GM19023 (cell line): ENCODE measurements around the gene TAF1D.

Experiments used
- ATAC-seq: cut with Tn5 transposase; IDR thresholded peaks from one replicate; pipeline ENCODE4 v1.9.1; 2021; ENCODE audit warnings: mild to moderate bottlenecking, moderate library complexity; ENCODE audit not compliant: unreplicated experiment

The TAF1D gene

GRCh38 chr11:93727985-93728791, 13.1 kb downstream of the TAF1D start:
- ATAC-seq: no peak

- no peak for ATAC-seq
Observed at GRCh38 chr11:93724089-93724488, 17.2 kb downstream of the TAF1D start.

GRCh38 chr11:93720522-93720921, 20.8 kb downstream of the TAF1D start:
- ATAC-seq: no peak

DNA sequence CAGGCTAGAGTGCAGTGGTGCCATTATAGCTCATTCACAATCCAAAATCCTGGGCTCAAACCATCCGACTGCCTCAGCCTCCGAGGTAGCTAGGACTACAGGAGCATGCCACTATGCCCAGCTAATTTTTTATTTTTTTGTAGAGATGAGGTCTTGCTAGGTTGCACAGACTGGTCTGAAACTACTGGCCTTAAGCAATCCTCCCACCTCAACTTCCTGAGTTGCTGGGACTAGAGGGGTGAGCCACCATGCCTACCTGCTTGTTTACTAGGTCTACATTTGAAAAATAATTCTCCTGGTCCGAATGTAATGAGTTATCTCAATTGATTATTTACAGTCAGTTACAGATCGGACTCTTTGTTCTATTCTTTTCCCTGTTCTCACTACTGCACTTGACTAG, 22.0 kb downstream of the TAF1D start:
- no peak for ATAC-seq

DNA sequence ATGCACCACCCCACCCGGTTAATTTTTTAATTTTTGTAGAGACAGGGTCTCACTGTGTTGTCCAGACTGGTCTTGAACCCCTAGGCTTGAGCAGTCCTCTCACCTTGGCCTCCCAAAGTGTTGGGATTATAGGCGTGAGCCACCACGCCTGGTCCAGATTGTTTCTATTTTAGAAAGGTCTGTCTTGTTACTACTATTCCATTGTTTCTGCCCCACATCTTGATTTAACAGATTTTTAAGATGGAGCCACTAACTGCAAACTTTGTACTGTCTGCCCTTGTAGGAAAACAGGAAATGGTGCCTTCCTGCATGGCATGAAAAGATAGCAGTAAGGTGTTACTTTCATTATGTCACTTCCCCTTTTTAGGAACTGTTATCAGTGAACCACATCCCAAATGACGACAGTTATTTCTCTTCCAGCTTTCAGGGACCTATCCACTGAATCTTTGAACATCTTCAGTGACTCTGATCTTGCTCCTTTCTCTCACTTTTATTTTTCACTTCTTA, 23.2 kb downstream of the TAF1D start:
- ATAC-seq: peak; percentile 72

GRCh38 chr11:93717501-93717900, 23.8 kb downstream of the TAF1D start:
- ATAC-seq: no peak

DNA sequence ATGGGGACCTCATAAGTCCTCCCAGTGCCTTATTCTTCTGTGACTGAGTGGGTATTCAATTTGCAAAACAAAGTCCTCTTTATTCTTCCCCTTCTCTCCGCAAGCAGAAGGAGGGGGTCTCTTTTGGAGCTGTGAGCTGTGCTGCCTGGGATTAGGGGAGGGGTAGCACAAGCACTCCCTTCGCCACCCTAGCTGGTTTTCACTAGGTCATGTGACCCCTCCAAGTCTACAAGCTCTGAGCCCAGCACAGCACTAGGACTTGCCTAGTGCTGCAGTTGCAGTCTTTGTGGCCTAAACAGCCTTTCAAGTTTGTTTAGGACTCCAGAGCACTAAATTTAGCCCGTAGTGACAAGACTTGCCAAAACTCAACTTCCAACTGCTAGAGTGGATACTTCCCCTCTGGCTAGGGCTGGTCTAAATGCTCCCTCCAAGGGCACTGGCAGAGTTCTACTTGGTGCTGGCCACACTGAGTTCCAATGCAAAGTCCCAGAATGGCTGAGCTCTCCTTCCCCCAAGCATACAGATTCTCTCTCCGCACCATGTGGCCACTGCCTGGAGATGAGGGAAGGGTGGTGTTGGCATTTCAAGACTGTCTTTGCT, 25.4 kb downstream of the TAF1D start:
- ATAC-seq: no peak

GRCh38 chr11:93712678-93713077, 28.6 kb downstream of the TAF1D start:
- no peak for ATAC-seq

- no peak for ATAC-seq
Observed at GRCh38 chr11:93710239-93710638, 31.1 kb downstream of the TAF1D start.

DNA sequence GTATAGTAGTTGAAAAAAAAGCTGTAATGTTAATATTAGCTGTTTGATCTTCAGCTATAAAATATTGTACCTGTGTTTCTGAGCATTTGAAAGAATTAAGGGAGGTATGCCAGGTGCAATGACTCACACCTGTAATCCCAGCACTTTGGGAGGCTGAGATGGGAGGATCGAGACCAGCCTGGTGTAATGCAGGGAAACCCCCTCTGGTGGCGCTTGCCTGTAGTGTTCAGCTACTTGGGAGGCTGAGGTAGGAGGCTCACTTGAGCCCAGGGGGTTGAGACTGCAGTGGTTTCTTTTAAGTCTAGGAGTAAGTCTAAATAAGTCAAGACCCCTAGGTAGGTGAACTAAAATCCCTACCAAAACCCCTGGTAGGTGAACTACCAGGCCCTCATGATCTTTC, 37.1 kb downstream of the TAF1D start:
- ATAC-seq: no peak

GRCh38 chr11:93700830-93701229, 40.5 kb downstream of the TAF1D start:
- no peak for ATAC-seq

GRCh38 chr11:93697611-93698010, 43.7 kb downstream of the TAF1D start:
- ATAC-seq: no peak

DNA sequence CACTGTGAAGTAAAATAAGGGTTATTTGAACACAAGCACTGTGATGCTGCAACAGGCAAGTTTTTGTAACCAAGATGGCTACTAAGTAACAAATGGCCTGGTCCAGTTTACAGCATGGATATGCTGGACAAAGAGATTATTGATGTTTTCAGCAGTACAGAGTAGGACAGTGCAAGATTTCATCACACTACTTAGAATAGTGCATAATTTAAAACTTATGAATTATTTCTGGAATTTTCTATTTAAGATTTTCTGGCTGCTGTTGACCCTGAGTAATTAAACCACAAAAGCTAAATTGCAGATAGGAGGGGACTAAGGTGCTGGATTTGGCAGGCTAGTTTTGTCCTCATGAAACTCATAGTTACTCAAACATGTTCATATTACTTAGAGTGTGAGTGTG, 46.7 kb downstream of the TAF1D start:
- ATAC-seq: no peak

DNA sequence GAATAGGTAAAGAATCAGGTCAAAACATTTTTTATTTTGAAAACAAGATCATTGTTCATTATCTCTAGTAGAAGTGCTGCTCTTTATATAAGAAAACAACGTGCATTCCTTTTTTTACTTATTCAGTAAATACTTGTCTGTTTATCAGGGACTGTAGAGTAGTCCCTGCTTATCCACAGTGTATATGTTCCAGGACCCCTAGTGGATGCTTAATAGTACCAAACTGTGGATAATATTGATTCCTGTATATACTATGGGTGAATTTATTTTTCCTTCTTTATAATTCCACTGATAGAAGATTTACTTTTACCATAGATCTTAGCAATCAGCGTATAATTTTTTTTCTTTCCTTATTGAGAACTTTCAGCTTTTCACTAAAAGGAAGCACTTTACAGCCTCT, 47.2 kb downstream of the TAF1D start:
- no peak for ATAC-seq

DNA sequence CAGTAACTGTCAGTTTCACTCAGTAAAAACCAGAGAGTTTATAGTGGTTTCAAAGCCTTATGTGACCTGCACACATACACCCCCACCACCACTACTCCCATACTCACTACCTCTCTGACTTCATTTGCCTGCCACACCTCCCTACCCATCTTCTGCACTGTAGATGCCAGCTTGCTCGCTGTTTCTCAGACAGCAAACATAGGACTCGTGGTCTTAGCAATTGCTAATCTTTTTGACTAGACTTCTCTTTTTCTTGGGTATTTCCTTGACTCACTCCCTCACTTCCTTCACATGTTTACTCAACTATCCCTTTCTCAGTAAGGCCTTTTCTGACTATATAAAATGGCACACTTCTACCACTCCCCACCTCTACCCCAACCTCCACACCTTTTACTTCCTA, 52.1 kb downstream of the TAF1D start:
- peak; percentile 96 for ATAC-seq

- ATAC-seq: no peak
Observed at GRCh38 chr11:93686812-93687211, 54.5 kb downstream of the TAF1D start.

DNA sequence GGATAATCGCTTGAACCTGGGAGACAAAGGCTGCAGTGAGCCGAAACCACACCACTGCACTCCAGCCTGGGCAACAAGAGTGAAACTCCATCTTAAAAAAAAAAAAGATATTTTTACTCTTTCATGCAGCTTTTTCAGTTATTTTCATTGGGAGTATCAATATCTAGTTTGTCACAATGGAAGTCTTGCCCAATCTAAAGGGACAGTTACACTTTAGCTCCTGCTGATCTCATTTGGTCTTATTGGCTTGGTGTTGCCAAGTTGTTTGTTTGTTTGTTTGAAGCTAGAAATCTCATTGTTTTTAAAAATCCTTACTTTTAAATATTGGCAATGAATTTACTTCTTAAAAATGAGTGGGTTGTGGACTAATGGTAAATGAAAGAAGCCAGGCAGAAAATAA, 55.1 kb downstream of the TAF1D start:
- no peak for ATAC-seq
